ENCODE data around the gene ATRX.
A peak's percentile ranks its signal among the peaks of the same experiment; 100 is the strongest.

The ATRX gene

DNA sequence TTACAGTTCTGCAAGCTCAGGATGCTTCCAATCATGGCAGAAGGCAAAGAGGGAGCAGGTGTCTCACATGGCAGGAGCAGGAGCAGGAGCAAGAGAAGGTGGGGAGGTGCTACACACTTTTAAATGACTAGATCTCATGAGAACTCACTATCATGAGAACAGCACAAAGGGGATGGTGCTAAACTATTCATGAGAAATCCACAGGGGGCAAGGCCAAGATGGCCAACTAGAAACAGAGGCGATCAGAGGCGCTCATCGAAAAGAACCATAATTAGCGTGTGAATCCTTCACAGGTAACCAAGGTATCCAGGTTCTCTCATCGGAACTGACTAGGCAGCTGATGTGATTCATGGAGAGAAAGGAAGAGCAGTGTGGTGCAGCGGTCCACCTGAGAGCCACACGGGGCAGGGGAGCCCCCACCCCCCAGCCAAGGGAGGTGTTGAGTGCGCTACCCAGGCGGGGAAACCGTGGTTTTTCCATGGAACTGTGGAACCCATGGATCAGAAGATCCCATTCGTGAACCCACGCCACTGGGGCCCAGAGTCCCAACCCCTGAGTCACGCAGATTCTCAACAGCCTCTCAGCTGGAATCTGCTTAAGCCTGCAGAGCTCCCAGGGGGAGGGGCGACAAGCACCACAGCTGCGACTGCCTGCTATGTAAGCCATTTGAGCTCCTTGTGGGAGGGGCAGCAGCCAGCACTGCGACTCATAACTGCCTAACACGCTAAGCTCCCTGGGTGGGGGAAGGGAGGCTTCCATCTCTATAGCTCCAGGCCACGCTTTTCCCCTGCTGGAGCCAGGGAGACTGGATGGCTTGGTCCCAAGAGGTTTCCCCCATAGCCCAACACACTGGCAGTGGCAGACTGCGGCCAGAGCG lies 292.1 kb downstream of the ATRX start:
- TF ChIP-seq ZNF274 (IDR thresholded peaks at IDR 0.05; ENCODE audit: low read depth, low read length), result no peak
- TF ChIP-seq YY1 (IDR thresholded peaks at IDR 0.05; ENCODE audit: insufficient read depth, insufficient read length), result no peak
- TF ChIP-seq SUZ12 (IDR thresholded peaks at IDR 0.05; ENCODE audit: extremely low read depth, insufficient read depth, insufficient read length), result no peak
- peaks cover 5% of the 10 kb centered on the region for H3K4me1 ChIP-seq (ENCODE audit: insufficient read depth, insufficient read length)
- no peaks in the 10 kb centered on the region; the same call in 1 of the 2 replicates for H3K9me3 ChIP-seq (ENCODE audit: insufficient read depth, low read length)
- H3K27me3 ChIP-seq (ENCODE audit: insufficient read depth, insufficient read length), result no peaks in the 10 kb centered on the region
- no peaks in the 10 kb centered on the region for H3K36me3 ChIP-seq (ENCODE audit: insufficient read depth, insufficient read length, low read length)
- DNase-seq (ENCODE audit: low read depth, low spot score), result peak; percentile 80
- H3K9ac ChIP-seq (ENCODE audit: insufficient read length, low read depth), result peak overlapping the region; percentile 21
- H3K4me3 ChIP-seq (ENCODE audit: insufficient read length, low read depth), result no peak overlapping the region

DNA sequence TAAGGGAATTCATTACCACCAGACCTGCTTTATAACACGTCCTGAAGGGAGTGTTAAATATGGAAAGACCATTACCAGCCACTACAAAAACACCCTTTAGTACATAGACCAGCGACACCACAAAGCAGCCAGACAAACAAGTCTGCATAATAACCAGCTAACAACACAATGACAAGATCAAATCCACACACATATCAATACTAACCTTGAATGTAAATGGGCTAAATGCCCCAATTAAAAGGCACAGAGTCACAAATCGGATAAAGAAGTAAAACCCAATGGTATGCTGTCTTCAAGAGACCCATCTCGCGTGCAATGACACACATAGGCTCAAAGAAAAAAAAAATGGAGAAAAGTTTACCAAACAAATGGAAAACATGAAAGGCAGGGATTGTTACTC lies 302.0 kb downstream of the ATRX start:
- Histone ChIP-seq H3K4me1 (ENCODE audit: insufficient read depth, insufficient read length) (no peaks in the 10 kb centered on the region), H3K36me3 (ENCODE audit: insufficient read depth, insufficient read length, low read length) (no peaks in the 10 kb centered on the region), H3K27me3 (ENCODE audit: insufficient read depth, insufficient read length) (no peaks in the 10 kb centered on the region), H3K9me3 (ENCODE audit: insufficient read depth, low read length) (peaks cover 3% of the 10 kb centered on the region; the same call in 1 of the 2 replicates), H3K4me3 (ENCODE audit: insufficient read length, low read depth) (no peak overlapping the region), H3K9ac (ENCODE audit: insufficient read length, low read depth) (no peak overlapping the region)
- DNase-seq (ENCODE audit: low read depth, low spot score), result no peak
- TF ChIP-seq SUZ12 (IDR thresholded peaks at IDR 0.05; ENCODE audit: extremely low read depth, insufficient read depth, insufficient read length) (no peak), ZNF274 (IDR thresholded peaks at IDR 0.05; ENCODE audit: low read depth, low read length) (no peak), YY1 (IDR thresholded peaks at IDR 0.05; ENCODE audit: insufficient read depth, insufficient read length) (no peak)

DNA sequence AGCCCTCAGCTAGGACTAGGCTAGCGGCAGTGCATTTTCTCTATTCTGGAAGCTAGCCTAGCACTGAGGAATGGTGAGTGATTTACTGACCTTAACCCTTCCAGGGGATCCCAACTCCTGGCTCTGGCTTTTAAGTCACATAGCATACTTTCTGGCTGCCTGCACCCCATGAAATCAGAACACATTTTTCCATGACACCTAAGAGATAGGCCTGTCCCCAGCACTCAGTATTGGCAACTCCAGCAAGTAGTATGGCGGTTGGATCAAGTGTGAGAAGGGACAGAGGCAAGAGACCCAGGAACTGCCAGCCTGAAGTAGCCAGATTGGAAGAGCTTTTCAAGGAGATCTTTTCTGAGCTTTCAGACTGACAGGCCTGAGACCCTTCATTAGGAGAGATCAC lies 330.6 kb downstream of the ATRX start:
- TF ChIP-seq YY1 (IDR thresholded peaks at IDR 0.05; ENCODE audit: insufficient read depth, insufficient read length), result no peak
- TF ChIP-seq SUZ12 (IDR thresholded peaks at IDR 0.05; ENCODE audit: extremely low read depth, insufficient read depth, insufficient read length), result no peak
- TF ChIP-seq ZNF274 (IDR thresholded peaks at IDR 0.05; ENCODE audit: low read depth, low read length), result no peak
- no peaks in the 10 kb centered on the region for H3K4me1 ChIP-seq (ENCODE audit: insufficient read depth, insufficient read length)
- H3K36me3 ChIP-seq (ENCODE audit: insufficient read depth, insufficient read length, low read length), result no peaks in the 10 kb centered on the region
- H3K9me3 ChIP-seq (ENCODE audit: insufficient read depth, low read length), result no peaks in the 10 kb centered on the region
- DNase-seq (ENCODE audit: low read depth, low spot score), result no peak
- peaks cover 10% of the 10 kb centered on the region for H3K27me3 ChIP-seq (ENCODE audit: insufficient read depth, insufficient read length)
- no peak overlapping the region for H3K4me3 ChIP-seq (ENCODE audit: insufficient read length, low read depth)
- no peak overlapping the region for H3K9ac ChIP-seq (ENCODE audit: insufficient read length, low read depth)

Measured in NT2/D1 (cell line).